Pancreas (tissue), 10 donors: ENCODE measurements around the gene DHCR24. TPM values are rescaled to one million over a fixed set of nuclear protein-coding genes. Genes with fewer than 3 reads are reported as not detected.

Experiments
- ATAC-seq, 4 donors: fragments of 200-7000 bp; cut with Tn5 transposase; one replicate each; pipeline versions ENCODE4 v1.8.0 to v1.9.1; 2020; ENCODE audit warnings: mild to moderate bottlenecking in 4 of 4, moderate library complexity in 4 of 4
- DNase-seq, 6 donors: peaks; one replicate each; pipeline ENCODE4 v3.0.0-alpha.2; 2020
- FAIRE-seq: peaks from 2 replicates; lab custom pipeline; 2012; peaks lifted over from hg19 to GRCh38; lab: Jason Lieb, UNC
- H3K27ac ChIP-seq, 4 donors: fragments of 200-600 bp; sonication (generic); 1 replicate in 3 of 4; 2 replicates in 1 of 4; pipeline versions ENCODE4 v1.5.0 to v1.8.0; 2020
- H3K27me3 ChIP-seq, 4 donors: fragments of 200-600 bp; one replicate each; pipeline ENCODE4 v1.8.0; 2021
- H3K36me3 ChIP-seq, 3 donors: fragments of 200-600 bp; sonication (generic) in 1 of 3; one replicate each; pipeline versions ENCODE4 v1.5.0 to v1.8.0; 2020 to 2021
- H3K4me1 ChIP-seq, 3 donors: fragments of 200-600 bp; one replicate each; pipeline ENCODE4 v1.8.0; 2021
- H3K4me3 ChIP-seq, 4 donors: fragments of 200-600 bp; sonication (generic) in 2 of 4; one replicate each; pipeline versions ENCODE4 v1.5.0 to v1.8.0; 2020 to 2021
- H3K9me3 ChIP-seq, 4 donors: fragments of 200-600 bp; one replicate each; pipeline ENCODE4 v1.8.0; 2021
- CTCF ChIP-seq, 4 donors: fragments of 200-600 bp; sonication (generic) in 3 of 4; IDR thresholded peaks; one replicate each; pipeline versions ENCODE4 v1.5.0 to v1.8.0; 2021; ENCODE audit warnings: antibody characterized with exemption in 4 of 4
- WGBS, 2 donors: extraction: QIAGEN DNeasy Blood & Tissue Kit; methylation state at CpG; one replicate each; pipeline ENCODE4 v1.1.7; 2013; 5-methylcytosine and 5-hydroxymethylcytosine counted together
- intact Hi-C, 3 donors: fragments of 100-400 bp; cut with DNase I; formaldehyde crosslinking; loops; one replicate each; pipeline versions ENCODE4 v1.11.1 to v1.14.2; 2022
- polyA plus RNA-seq, 2 donors: library from polyadenylated mRNA; stranded (reverse); fragments of 200-250 nt; gene quantifications; one replicate each; pipeline ENCODE4 v1.2.3, GENCODE V29; 2013
- total RNA-seq, 6 donors: library from RNA; stranded (reverse); fragmentation: NEBNext Ultra II Directional in 4 of 6; extraction: Animal tissue kit (Norgen Biotek cat#: 25700) in 4 of 6; gene quantifications; one replicate each; pipeline versions ENCODE4 v1.2.1 to v1.2.4, GENCODE V29; 2021 to 2023
- donor health status: healthy with polysubstance abuse.
- donor health status: DM: no; HTN: no; CAD: no; lungs with moderate emphysema.
- donor health status: DM: no; HTN: no; CAD: no.
- donor health status: control.
- donor health status: control.
- donor health status: Bipolar disorder and iron deficiency.
- donor health status: DM: yes; HTN: yes; CAD: no.
- donor health status: DM: no; HTN: no; CAD: no.
- donor health status: DM: no; HTN: no; CAD: no.
- donor health status: DM: yes; HTN: yes; CAD: no.

DHCR24 gene
- total and polyA plus RNA-seq, 8 donors: 10.6 to 64.7 (median 23.6) TPM

GRCh38 chr1:54814571-54814970 is 72.4 kb downstream of the DHCR24 start:
- no peak for DNase-seq
- no peak for TF ChIP-seq CTCF (IDR thresholded peaks at IDR 0.05)
- no peaks in the 10 kb centered on the region for H3K9me3 ChIP-seq
- ATAC-seq: no peak
- no peak overlapping the region for H3K27ac ChIP-seq
- FAIRE-seq: no peak
- intact Hi-C loops: loop anchor here in 2 of 3 donors (5.0 to 10.0 kb wide), 4 partner anchors 142 to 940 kb away; no protein-coding TSS in a partner anchor
- no peak overlapping the region for H3K4me3 ChIP-seq
- WGBS, 2 donors: 84 to 88% methylated on average over 5 of the region's 5 CpGs
- no peaks in the 10 kb centered on the region for H3K4me1 ChIP-seq
- no peaks in the 10 kb centered on the region for H3K27me3 ChIP-seq
- no peaks in the 10 kb centered on the region for H3K36me3 ChIP-seq

DNA sequence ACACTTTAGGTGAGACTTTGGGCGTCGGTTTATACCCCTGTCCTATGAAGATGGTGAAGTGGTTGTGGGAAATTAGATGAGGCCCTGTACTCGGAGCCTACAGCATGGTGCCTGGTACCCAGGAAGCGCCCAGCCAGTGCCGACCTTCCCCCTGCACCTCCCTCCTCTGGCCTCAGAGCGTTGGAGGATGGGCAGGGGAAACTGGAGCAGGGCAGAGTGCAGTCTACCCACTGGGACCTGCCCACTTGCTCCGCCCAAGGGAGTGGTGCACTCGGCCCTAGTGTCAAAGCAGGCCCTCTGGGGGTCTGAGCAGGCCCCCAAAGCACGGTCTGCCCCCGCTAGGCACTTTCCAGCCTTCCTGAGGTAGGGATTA is 72.9 kb downstream of the DHCR24 start:
- Histone ChIP-seq H3K27me3 (no peaks in the 10 kb centered on the region), H3K27ac (no peak overlapping the region), H3K4me3 (no peak overlapping the region), H3K4me1 (no peaks in the 10 kb centered on the region), H3K36me3 (no peaks in the 10 kb centered on the region), H3K9me3 (no peaks in the 10 kb centered on the region)
- no peak for TF ChIP-seq CTCF (IDR thresholded peaks at IDR 0.05)
- 81 to 82% methylated on average over 10 of the region's 10 CpGs for WGBS, 2 donors
- FAIRE-seq (no peak), DNase-seq (no peak), ATAC-seq (no peak)
- intact Hi-C loops: loop anchor here in 2 of 3 donors (5.0 to 10.0 kb wide), 4 partner anchors 142 to 939 kb away; no protein-coding TSS in a partner anchor

- Histone ChIP-seq H3K36me3 (no peaks in the 10 kb centered on the region), H3K9me3 (no peaks in the 10 kb centered on the region), H3K27ac (no peak overlapping the region), H3K4me3 (no peak overlapping the region), H3K4me1 (no peaks in the 10 kb centered on the region), H3K27me3 (no peaks in the 10 kb centered on the region)
- TF ChIP-seq CTCF (IDR thresholded peaks at IDR 0.05): no peak
- FAIRE-seq (no peak), DNase-seq (no peak), ATAC-seq (no peak)
- intact Hi-C loops: loop anchor here in 2 of 3 donors (5.0 to 10.0 kb wide), 4 partner anchors 141 to 939 kb away; no protein-coding TSS in a partner anchor
- 85 to 92% methylated on average over 13 of the region's 13 CpGs for WGBS, 2 donors
Observed at GRCh38 chr1:54813485-54814125, 73.4 kb downstream of the DHCR24 start.

DNA sequence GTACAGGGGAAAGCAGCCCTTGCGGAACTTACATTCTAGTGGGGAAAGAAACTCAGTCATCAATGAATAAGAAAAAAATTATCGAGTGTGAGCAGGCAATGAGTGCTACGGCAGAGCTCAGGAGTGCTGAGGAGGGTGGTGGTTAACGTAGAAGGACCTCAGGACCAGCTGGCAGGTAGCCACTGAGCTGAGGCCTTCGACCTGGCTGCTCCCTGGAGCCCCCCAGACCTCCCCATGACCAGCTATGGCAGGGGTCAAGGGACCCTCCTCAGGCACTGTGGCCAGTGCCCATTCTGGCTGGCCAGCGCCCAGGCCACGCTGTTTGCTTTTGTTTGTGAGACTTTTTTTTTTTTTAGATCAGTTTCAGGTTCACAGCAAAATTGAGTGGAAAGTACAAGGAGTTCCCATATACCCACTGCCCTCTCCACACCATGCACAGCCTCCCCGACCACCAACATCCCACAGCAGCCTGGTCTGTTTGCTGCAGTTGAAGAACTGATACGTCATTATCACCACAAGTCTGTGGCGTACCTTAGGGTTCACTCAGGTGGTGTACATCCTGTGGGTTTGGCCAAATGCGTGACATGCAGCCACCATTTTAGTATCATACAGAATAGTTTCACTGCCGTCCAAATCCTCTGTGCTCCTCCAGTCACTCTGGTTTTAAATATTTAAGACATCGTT is 74.1 kb downstream of the DHCR24 start:
- intact Hi-C loops: loop anchor here in 2 of 3 donors (5.0 to 10.0 kb wide), 4 partner anchors 141 to 938 kb away; no protein-coding TSS in a partner anchor
- Histone ChIP-seq H3K27me3 (no peaks in the 10 kb centered on the region), H3K9me3 (no peaks in the 10 kb centered on the region), H3K27ac (no peak overlapping the region), H3K4me1 (no peaks in the 10 kb centered on the region), H3K4me3 (no peak overlapping the region), H3K36me3 (no peaks in the 10 kb centered on the region)
- TF ChIP-seq CTCF (IDR thresholded peaks at IDR 0.05): no peak
- ATAC-seq (no peak), FAIRE-seq (no peak), DNase-seq (no peak)
- 76 to 81% methylated on average over 13 of the region's 13 CpGs for WGBS, 2 donors
